Fibroblast of lung (primary cell): ENCODE results near the gene OSBPL6.

Experiments
- CTCF ChIP-seq, 2 donors: IDR thresholded peaks in 1 of 2; conservative IDR thresholded peaks in 1 of 2; 1 replicate in 1 of 2; 2 replicates in 1 of 2; pipeline ENCODE4 v1.5.1; 2011 to 2012; ENCODE audit warnings: low read length in 2 of 2, control low read depth in 1 of 2, inconsistent platforms in 1 of 2, low read depth in 1 of 2, mild to moderate bottlenecking in 1 of 2
- EZH2 ChIP-seq: IDR thresholded peaks from 2 replicates; pipeline ENCODE4 v1.5.1; 2012; ENCODE audit warnings: low read length, control low read depth, mild to moderate bottlenecking; ENCODE audit errors: missing control alignments

GRCh38 chr2:178271629-178272333 lies 77.5 kb downstream of the OSBPL6 start:
- TF ChIP-seq CTCF (conservative IDR thresholded peaks at IDR 0.05 in 1 of 2, IDR thresholded peaks at IDR 0.05 in 1 of 2; ENCODE audit: low read depth in 1 of 2, low read length in 2 of 2) (no peak), EZH2 (no peak)
